ENCODE data around the gene CD300LF.

- no peak for TF ChIP-seq POLR2A (IDR thresholded peaks at IDR 0.05)
- TF ChIP-seq CTCF (IDR thresholded peaks at IDR 0.05) = peak; percentile 45 to 66 (median 54)
These were observed 24.0 kb upstream of the CD300LF start, which contains the start of gene RAB37 for GRCh38 chr17:74736513-74737298.
